SK-N-MC (cell line): ENCODE measurements around the gene MTUS2.

Experiments used
- EZH2 ChIP-seq: fragments of 200-600 bp; sonication (generic); IDR thresholded peaks from one replicate; pipeline ENCODE4 v1.6.1; 2017; ENCODE audit warnings: antibody characterized with exemption
- POLR2AphosphoS5 ChIP-seq: IDR thresholded peaks from 2 replicates; pipeline ENCODE4 v1.6.1; 2012; ENCODE audit warnings: mild to moderate bottlenecking, low read depth, low read length, borderline replicate concordance

DNA sequence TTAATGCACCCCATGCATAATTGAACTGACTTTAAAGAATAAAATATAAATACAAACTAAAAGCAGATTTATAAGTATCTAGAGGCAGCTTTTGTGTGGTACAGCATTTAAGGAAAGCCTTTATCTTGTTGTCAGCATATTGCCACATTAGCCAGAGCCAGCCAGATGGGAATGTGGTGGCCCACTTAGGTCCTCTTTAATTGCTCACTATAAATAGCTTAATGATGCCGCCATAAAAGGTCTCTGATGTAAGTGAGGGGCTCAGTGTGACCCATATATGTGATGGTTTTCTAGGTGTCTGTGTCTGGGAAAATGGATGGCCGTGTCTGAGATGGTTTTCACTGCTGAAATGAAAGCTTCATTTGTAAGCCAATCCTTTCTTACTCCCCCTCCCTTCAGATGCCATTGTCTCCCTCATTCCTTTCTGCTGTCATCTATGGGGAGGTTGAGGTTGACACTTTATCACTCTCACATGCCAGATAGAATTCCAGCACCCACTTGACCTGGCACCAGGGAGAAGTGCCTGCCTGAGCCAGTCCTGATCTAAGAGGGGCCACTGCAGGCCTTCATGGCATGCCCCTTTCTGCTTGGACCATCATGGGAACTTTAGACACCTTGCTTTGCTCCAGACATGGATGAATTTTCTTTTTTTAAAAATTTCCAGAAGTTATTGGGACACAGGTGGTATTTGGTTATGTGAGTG is 135.3 kb downstream of the MTUS2 start:
- TF ChIP-seq EZH2 (no peak), POLR2AphosphoS5 (no peak)
